ENCODE measurements around the gene HERC2.
"Not testable (repeated sequence)": the region's sequence is repeated elsewhere in the genome, so short reads cannot be mapped to it uniquely, and the experiment has no call there.

- TF ChIP-seq, protein P1, sequence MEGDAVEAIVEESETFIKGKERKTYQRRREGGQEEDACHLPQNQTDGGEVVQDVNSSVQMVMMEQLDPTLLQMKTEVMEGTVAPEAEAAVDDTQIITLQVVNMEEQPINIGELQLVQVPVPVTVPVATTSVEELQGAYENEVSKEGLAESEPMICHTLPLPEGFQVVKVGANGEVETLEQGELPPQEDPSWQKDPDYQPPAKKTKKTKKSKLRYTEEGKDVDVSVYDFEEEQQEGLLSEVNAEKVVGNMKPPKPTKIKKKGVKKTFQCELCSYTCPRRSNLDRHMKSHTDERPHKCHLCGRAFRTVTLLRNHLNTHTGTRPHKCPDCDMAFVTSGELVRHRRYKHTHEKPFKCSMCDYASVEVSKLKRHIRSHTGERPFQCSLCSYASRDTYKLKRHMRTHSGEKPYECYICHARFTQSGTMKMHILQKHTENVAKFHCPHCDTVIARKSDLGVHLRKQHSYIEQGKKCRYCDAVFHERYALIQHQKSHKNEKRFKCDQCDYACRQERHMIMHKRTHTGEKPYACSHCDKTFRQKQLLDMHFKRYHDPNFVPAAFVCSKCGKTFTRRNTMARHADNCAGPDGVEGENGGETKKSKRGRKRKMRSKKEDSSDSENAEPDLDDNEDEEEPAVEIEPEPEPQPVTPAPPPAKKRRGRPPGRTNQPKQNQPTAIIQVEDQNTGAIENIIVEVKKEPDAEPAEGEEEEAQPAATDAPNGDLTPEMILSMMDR (IDR thresholded peaks at IDR 0.05; ENCODE audit: borderline replicate concordance, extremely low read depth, low read length, poor library complexity, severe bottlenecking), result not testable (repeated sequence)
- TF ChIP-seq EZH2 (IDR thresholded peaks at IDR 0.05; ENCODE audit: borderline replicate concordance, low read depth, low read length, severe bottlenecking), result not testable (repeated sequence)
Observed at GRCh38 chr15:28321358-28322078, 461 bp downstream of the HERC2 start.

Data from DND-41 (cell line).